ENCODE measurements around the gene STX16. TPM values are rescaled to one million over a fixed set of nuclear protein-coding genes. Genes with fewer than 3 reads are reported as not detected.

STX16 gene
- total and polyA plus RNA-seq, 2 of the 13 experiments (the other 11 are each of a cell fraction or from before 2014, with no cell fraction given): 28.0 to 72.7 TPM

GRCh38 chr20:58651946-58652605, 993 bp downstream of the STX16 start (continued):
- TF ChIP-seq RFX3 (CRISPR knock-in tag; IDR thresholded peaks at IDR 0.05): no peak
- no peak for TF ChIP-seq MIER2 (CRISPR knock-in tag; IDR thresholded peaks at IDR 0.05)
- TF ChIP-seq SETDB1 (CRISPR knock-in tag; IDR thresholded peaks at IDR 0.05; ENCODE audit: borderline replicate concordance): no peak
- TF ChIP-seq MZF1 (CRISPR knock-in tag; IDR thresholded peaks at IDR 0.05; ENCODE audit: borderline replicate concordance): no peak
- no peak for TF ChIP-seq ZNF143 (CRISPR knock-in tag; IDR thresholded peaks at IDR 0.05)
- TF ChIP-seq, protein P1, sequence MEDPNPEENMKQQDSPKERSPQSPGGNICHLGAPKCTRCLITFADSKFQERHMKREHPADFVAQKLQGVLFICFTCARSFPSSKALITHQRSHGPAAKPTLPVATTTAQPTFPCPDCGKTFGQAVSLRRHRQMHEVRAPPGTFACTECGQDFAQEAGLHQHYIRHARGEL (CRISPR knock-in tag; IDR thresholded peaks at IDR 0.05): no peak
- peak; percentile 21 for TF ChIP-seq ASH2L (IDR thresholded peaks at IDR 0.05; ENCODE audit: insufficient read length, low read depth, low read length)
- no peak for TF ChIP-seq ZNF337 (CRISPR knock-in tag; IDR thresholded peaks at IDR 0.05; ENCODE audit: borderline replicate concordance, low read depth)
- TF ChIP-seq TAF1 (CRISPR knock-in tag; IDR thresholded peaks at IDR 0.05): peak; percentile 47; the same call in 1 of the 2 replicates
- peak; percentile 29; the same call in 1 of the 2 replicates for TF ChIP-seq KAT8 (CRISPR knock-in tag; IDR thresholded peaks at IDR 0.05)
- TF ChIP-seq POGK (CRISPR knock-in tag; conservative IDR thresholded peaks at IDR 0.05): no peak
- TF ChIP-seq ZNF136 (CRISPR knock-in tag; IDR thresholded peaks at IDR 0.05; ENCODE audit: low read depth): no peak
- TF ChIP-seq ADNP (CRISPR knock-in tag; IDR thresholded peaks at IDR 0.05): no peak
- no peak for TF ChIP-seq KDM5B (CRISPR knock-in tag; IDR thresholded peaks at IDR 0.05; ENCODE audit: borderline replicate concordance)
- no peak for TF ChIP-seq MLLT10 (CRISPR knock-in tag; IDR thresholded peaks at IDR 0.05)
- TF ChIP-seq MLX (CRISPR knock-in tag; IDR thresholded peaks at IDR 0.05): no peak
- no peak for TF ChIP-seq EHMT2 (IDR thresholded peaks at IDR 0.05; ENCODE audit: borderline replicate concordance, low read depth, low read length)
- no peak for TF ChIP-seq SRF (IDR thresholded peaks at IDR 0.05; ENCODE audit: low read depth, low read length)
- TF ChIP-seq, protein P2, sequence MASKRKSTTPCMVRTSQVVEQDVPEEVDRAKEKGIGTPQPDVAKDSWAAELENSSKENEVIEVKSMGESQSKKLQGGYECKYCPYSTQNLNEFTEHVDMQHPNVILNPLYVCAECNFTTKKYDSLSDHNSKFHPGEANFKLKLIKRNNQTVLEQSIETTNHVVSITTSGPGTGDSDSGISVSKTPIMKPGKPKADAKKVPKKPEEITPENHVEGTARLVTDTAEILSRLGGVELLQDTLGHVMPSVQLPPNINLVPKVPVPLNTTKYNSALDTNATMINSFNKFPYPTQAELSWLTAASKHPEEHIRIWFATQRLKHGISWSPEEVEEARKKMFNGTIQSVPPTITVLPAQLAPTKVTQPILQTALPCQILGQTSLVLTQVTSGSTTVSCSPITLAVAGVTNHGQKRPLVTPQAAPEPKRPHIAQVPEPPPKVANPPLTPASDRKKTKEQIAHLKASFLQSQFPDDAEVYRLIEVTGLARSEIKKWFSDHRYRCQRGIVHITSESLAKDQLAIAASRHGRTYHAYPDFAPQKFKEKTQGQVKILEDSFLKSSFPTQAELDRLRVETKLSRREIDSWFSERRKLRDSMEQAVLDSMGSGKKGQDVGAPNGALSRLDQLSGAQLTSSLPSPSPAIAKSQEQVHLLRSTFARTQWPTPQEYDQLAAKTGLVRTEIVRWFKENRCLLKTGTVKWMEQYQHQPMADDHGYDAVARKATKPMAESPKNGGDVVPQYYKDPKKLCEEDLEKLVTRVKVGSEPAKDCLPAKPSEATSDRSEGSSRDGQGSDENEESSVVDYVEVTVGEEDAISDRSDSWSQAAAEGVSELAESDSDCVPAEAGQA (IDR thresholded peaks at IDR 0.05; ENCODE audit: low read depth): no peak
- TF ChIP-seq, protein P2 (CRISPR knock-in tag; IDR thresholded peaks at IDR 0.05; ENCODE audit: borderline replicate concordance): no peak
- no peak for TF ChIP-seq KMT2B (CRISPR knock-in tag; IDR thresholded peaks at IDR 0.05)
- peak; percentile 14; the same call in 1 of the 2 replicates for TF ChIP-seq MEIS2 (CRISPR knock-in tag; IDR thresholded peaks at IDR 0.05)
- TF ChIP-seq ZBTB20 (CRISPR knock-in tag; IDR thresholded peaks at IDR 0.05; ENCODE audit: borderline replicate concordance, low read depth): no peak
